HG02943 (cell line): ENCODE results near the gene ATP12A.

Experiments
- ATAC-seq: cut with Tn5 transposase; IDR thresholded peaks from one replicate; pipeline ENCODE4 v1.9.1; 2021; ENCODE audit warnings: mild to moderate bottlenecking, low read depth, moderate library complexity; ENCODE audit not compliant: unreplicated experiment

The ATP12A gene

DNA sequence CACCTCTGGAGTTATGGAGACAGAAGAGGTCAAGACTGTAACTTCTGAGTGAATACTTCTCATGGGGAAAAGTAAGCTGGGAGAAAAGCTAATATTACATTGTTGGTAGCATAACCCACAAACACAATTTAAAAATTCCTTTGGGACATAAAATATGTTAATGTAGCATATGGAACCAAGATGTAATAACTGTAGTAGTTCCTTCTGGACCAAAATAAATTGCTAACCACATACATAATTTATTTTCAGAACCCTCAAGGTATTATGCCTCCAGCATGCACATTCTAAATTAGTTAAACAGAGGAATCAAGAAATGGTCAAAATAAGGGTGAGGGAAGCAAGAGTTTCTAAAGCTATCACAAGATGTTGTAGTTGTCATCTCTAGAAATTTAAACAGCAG is 79.0 kb downstream of the ATP12A start:
- ATAC-seq: no peak
